ENCODE results near the gene KLF4.
"Not testable (repeated sequence)": the region's sequence is repeated elsewhere in the genome, so short reads cannot be mapped to it uniquely, and the experiment has no call there.

Gene KLF4

GRCh38 chr9:107489687-107490605, at the start of gene KLF4:
KLF4 (minus strand) TSS chr9:107489769; CDS start chr9:107489172, 597 bp downstream.
- peak; percentile 86 for DNase-seq (ENCODE audit: low spot score)

DNA sequence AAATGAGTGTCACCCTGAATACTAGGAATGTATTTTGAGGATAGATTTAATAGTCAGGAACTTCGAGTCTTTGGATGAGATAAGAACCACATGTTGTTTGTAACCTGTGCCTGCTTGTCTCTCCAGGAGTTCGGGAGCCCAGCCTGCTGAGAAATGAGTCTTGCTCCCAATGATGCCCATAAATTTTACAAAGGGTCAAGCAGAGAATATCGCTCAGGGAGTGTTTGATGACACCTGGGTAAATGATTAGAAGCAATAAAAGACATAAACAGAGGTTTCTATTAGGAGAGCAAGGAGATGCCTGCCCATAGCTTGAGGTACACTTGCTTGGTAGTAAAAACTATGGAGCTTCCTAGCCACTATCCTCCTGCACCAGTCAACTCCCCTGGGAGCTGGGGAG, 46.9 kb upstream of the KLF4 start:
- DNase-seq (ENCODE audit: low spot score): no peak

DNA sequence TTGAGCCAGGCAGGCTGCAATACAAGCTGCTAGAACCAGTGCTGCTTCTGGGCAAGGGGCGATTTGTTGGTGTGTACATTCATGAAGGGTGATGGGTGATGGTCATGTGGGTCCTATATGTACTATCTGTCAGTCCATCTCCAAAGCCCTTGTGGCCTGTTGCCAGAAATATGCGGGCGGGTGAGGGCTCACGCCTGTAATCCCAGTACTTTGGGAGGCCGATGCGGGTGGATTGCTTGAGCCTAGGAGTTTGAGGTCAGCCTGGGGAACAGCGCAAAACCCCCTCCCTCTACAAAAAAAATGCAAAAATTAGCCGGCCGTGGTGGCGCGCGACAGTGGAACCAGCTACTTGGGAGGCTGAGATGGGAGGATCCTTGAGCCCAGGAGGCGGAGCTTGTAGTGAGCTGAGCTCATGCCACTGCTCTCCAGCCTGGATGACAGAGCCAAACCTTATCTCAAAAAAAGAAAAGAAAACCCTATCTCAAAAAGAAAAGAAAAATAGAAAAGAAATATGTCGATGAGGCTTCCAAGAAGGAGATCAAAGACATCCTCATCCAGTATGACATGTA, 45.0 kb upstream of the KLF4 start:
- DNase-seq (ENCODE audit: low spot score): no peak

- DNase-seq (ENCODE audit: low spot score): no peak
These were observed 41.1 kb upstream of the KLF4 start for GRCh38 chr9:107530679-107531078.

DNA sequence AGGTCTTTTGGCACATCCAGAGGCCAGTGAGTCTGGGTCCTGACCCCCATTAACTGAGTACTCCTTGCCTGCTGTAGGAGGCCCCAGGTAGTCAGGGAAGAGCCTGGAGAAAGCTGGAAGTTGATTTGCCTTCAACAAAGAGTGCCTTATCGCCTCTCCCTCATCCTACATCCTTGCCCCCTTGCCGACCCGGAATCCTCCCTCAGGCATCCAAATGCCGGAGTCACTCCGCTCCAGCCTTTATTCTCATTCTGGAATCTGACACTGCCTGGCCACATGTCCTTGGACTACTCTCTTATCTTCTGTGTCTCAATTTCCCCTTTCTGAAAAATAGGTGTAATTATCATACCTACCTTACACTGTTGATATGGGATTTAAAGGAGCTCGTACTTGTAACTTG, 39.1 kb upstream of the KLF4 start:
- no peak for DNase-seq (ENCODE audit: low spot score)

DNA sequence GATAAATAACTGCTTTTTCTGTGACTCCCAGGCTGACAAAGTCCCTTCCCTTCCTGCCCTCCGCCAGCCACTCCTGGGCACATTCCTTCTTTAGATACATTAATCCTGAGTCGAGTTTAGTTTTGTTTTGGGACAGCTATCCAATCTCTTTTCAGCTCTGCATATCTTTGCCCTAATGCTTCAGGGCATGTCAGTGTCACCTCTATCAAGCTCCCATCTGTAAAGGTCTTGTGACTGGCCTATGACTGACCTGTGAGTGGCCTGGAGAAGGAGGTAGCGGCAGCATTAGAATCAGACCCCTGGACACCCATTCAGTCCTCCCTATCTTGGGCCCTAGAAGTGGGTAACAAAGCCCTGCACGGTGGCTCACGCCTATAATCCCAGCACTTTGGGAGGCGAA, 34.0 kb upstream of the KLF4 start:
- no peak for DNase-seq (ENCODE audit: low spot score)

GRCh38 chr9:107520186-107520585, 30.6 kb upstream of the KLF4 start:
- no peak for DNase-seq (ENCODE audit: low spot score)

DNA sequence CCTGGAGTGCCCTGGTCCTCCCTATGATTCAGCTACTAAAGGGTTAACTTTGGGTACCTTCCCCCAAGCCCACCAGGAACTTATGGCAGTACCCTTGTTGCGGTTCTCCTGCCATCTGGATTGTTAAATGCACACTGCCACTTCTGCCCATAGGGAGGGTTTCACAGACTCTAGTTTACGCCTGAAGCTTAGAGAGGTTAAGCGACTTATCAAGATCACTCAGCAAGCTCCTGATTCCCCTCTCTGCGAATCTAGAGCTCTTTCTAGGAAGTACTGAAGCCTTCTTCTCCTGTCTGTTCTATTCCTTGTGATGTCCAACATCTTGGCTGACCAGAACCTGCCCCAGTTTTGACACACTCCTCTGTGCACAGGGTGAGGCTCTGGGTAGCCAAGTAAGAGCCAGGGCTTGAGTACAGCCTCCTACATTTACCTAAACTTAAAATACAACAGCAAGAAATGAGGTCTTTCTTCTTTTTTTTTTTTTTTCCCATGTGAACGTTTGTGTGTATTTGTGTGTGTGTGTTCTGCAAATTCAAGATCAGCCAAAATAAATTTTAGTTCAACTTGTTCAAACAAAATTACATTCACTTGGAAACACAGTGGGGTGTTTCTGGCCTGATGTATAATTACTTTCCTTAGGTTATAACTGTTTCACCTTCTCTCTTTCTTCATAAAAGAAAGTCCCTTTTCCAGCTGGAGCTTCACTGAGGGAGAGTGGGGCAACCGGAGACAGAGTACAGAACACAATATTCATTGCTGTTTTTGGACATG, 28.7 kb upstream of the KLF4 start:
- DNase-seq (ENCODE audit: low spot score): no peak

- DNase-seq (ENCODE audit: low spot score): no peak
These were observed 24.0 kb upstream of the KLF4 start for GRCh38 chr9:107513464-107514100.

DNA sequence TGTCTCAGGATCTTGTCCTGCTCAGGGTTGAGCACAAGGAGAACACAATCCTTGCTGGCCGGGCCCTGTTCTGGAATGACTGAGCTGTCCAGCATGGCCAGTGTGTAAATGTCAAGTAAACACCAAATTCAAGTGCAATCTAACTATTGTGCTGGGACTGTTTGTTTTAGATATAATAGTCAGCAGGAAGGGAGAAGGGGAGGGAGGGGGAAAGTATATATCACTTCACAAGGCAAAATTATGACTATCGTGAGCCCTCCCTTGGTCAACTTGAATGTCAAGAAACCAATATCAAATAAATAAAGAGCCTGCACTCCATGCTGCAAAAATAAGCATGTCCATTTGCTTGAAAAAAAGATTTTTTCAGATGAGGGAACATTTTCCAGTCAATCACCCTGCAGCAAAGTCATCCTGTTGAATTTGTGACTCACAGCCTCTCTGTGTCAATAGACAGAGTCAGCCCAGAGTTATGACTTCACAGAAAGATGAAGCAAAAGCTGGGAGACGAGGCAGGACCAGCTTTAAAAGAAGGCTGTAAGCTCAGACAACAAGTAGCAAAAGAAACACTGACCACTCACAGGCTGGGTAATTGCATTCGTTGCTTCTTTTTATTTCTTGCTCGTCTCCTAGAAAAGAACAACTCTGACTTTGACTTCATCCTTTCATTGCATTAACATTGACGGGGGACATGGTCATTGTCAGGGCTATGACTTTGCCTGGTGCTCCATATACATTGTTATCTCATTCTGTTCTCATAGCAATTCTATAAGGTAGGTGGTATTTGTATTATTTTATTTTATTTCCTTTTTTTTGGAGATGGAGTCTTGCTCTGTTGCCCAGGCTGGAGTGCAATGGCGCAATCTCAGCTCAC, 15.3 kb upstream of the KLF4 start:
- no peak for DNase-seq (ENCODE audit: low spot score)

GRCh38 chr9:107502464-107502863, 12.9 kb upstream of the KLF4 start:
- DNase-seq (ENCODE audit: low spot score): no peak

GRCh38 chr9:107500421-107501200, 11.0 kb upstream of the KLF4 start:
- DNase-seq (ENCODE audit: low spot score): not testable (repeated sequence)

DNA sequence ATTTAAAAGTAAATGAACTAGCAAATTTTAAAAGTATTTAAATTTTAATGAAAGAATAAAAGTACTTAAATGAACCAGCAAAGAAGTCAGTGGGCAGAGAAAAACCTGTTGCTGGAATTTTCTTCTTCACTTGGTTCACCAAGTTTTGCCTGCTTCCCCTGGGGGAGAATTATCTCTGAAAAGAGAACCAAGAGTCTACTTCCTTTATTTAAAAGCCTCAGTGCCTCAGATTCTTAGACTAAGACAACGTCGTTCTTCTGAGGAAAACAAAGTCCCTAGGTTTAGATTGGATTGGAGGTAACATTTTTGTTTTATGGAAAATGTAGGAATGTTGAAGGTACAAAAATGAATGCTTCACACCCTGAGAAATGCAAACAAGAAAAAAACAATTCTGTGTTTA, 7.4 kb upstream of the KLF4 start:
- DNase-seq (ENCODE audit: low spot score): no peak

DNA sequence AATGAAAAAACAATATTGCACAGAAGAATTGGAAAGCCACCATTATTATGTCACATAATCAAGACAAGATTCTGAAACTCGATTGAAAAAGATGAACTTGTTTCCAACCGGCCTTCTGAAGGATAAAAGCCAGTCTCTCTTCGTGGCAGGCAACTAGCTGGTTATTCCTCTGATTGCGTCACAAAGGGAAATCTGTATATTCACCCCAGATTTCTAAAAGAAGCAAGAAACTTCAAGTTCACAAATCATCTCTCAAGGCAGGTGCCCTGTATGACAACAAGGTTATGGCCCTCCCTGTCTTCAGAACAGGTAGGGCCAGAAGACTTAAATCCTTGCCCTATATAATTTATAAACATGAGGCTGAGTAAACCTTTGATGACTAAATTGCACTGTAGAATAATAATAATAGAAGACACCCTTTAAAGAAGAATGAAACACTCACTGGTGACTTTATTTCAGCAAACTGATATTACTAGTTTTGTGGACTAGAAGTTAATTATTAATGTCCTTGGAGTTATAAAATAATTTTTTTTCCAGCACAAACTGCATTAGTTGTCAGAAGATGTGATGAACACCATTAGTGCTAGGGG, 2.9 kb upstream of the KLF4 start:
- no peak for DNase-seq (ENCODE audit: low spot score)

GRCh38 chr9:107491081-107492053, 1.8 kb upstream of the KLF4 start:
- no peak for DNase-seq (ENCODE audit: low spot score)

GRCh38 chr9:107490606-107490970, 1.0 kb upstream of the KLF4 start:
- not testable (repeated sequence) for DNase-seq (ENCODE audit: low spot score)

DNA sequence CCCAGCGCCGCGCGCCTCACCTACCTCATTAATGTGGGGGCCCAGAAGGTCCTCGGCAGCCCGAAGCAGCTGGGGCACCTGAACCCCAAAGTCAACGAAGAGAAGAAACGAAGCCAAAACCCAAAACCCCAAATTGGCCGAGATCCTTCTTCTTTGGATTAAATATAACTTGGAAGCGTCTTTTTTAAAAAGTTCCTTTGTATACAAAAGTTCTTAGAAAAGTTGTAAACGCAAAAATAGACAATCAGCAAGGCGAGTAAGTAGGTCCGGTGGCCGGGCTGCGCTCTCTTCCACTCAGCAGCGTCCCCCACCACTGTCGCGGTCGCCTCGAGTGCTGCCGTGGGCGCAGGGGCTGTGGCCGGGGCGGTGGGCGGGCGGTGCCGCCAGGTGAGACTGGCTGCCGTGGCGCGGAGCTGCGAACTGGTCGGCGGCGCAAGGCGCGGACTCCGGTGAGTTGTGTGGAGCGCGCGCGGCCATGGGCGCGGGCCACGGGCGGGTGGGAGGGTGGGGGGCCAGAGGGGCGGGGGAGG, 360 bp downstream of the KLF4 start:
- no peak for DNase-seq (ENCODE audit: low spot score)

DNA sequence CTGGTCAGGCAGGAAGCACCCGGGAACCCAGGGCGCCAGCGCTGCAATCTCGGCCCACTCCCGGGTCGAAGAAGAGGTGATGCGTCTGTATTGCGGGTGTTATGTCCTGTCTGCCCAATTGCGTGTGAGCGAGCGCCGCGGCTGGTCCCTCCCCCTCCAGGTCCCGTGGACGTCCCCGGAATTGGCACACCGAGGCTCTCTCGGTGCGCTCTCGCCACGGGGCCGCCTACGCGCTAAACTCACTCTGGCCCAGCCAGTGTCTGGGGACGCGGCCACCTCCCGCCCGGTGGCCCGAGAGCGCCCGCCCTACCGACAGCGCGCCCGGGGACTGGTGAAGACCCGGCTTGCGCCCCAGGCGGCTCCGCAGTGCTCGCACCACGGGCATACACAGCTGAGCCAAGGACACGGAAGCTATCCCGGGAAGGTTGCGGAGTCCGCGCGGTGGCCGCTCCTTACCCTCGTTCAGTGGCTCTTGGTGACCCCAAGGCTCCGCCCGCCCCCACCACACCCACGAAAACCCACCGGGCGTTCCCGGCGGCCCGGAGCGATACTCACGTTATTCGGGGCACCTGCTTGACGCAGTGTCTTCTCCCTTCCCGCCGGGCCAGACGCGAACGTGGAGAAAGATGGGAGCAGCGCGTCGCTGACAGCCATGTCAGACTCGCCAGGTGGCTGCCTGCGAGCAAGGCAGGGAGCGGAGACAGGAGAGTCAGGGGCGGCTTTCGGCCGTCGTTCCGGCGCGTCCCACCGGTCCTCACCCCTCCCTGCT, 1.0 kb downstream of the KLF4 start:
- DNase-seq (ENCODE audit: low spot score): no peak
